SK-N-SH treated with all-trans-retinoic acid at 6 μM for 48 hours (cell line): ENCODE results near the gene DPRX.

Experiments used
- CREB5 ChIP-seq: fragments of 250-450 bp; sonication (Bioruptor Pico); IDR thresholded peaks from 2 replicates; pipeline ENCODE4 v1.5.1; 2020; ENCODE audit warnings: low read depth, mild to moderate bottlenecking, moderate library complexity
- CSDC2 ChIP-seq: fragments of 250-450 bp; sonication (Bioruptor Pico); IDR thresholded peaks from 2 replicates; pipeline ENCODE4 v1.5.0; 2020; ENCODE audit warnings: mild to moderate bottlenecking, moderate library complexity
- ISL1 ChIP-seq: fragments of 250-450 bp; sonication (Bioruptor Pico); IDR thresholded peaks from 2 replicates; pipeline ENCODE4 v2.1.2; 2022; ENCODE audit warnings: mild to moderate bottlenecking, moderate library complexity
- TCF4 ChIP-seq: fragments of 250-450 bp; sonication (Bioruptor Pico); IDR thresholded peaks from 2 replicates; pipeline ENCODE4 v1.8.0; 2021; ENCODE audit warnings: mild to moderate bottlenecking, moderate library complexity, borderline replicate concordance
- TSHZ2 ChIP-seq: fragments of 250-450 bp; sonication (Bioruptor Pico); IDR thresholded peaks from 2 replicates; pipeline ENCODE4 v1.5.0; 2020; ENCODE audit warnings: mild to moderate bottlenecking, moderate library complexity
- ZFP3 ChIP-seq: fragments of 250-450 bp; sonication (Bioruptor Pico); IDR thresholded peaks from 2 replicates; pipeline ENCODE4 v1.5.0; 2020; ENCODE audit warnings: mild to moderate bottlenecking, moderate library complexity
- ZFP30 ChIP-seq: fragments of 450-650 bp; formaldehyde crosslinking; IDR thresholded peaks from 2 replicates; pipeline ENCODE4 v1.5.0; 2022; ENCODE audit warnings: mild to moderate bottlenecking, moderate library complexity
- ZNF70 ChIP-seq: fragments of 450-650 bp; formaldehyde crosslinking; IDR thresholded peaks from 2 replicates; pipeline ENCODE4 v1.5.0; 2020; ENCODE audit warnings: mild to moderate bottlenecking, moderate library complexity
- ZNF8 ChIP-seq: fragments of 450-650 bp; formaldehyde crosslinking; IDR thresholded peaks from 2 replicates; pipeline ENCODE4 v1.5.0; 2020; ENCODE audit warnings: mild to moderate bottlenecking, moderate library complexity

GRCh38 chr19:53642381-53643099, 10.7 kb downstream of the DPRX start:
- TF ChIP-seq TSHZ2 = no peak
- TF ChIP-seq ZNF8 (CRISPR knock-in tag) = no peak
- no peak for TF ChIP-seq CREB5 (CRISPR knock-in tag)
- no peak for TF ChIP-seq ZFP30 (CRISPR knock-in tag)
- TF ChIP-seq ZFP3 = no peak
- TF ChIP-seq CSDC2 (CRISPR knock-in tag) = no peak
- no peak for TF ChIP-seq ZNF70 (CRISPR knock-in tag)
- TF ChIP-seq ISL1 (CRISPR knock-in tag) = no peak
- TF ChIP-seq TCF4 (CRISPR knock-in tag) = no peak
